Ovary (tissue), 3 donors: ENCODE data around the gene UGT3A2.

Experiments
- CTCF ChIP-seq, 3 donors: fragments of 450-650 bp in 2 of 3; fragments of 200-600 bp in 1 of 3; IDR thresholded peaks; one replicate each; pipeline versions ENCODE4 v1.5.1 to v1.8.0; 2016 to 2022; ENCODE audit warnings: antibody characterized with exemption in 3 of 3, mild to moderate bottlenecking in 1 of 3
- POLR2A ChIP-seq: fragments of 450-650 bp; IDR thresholded peaks from one replicate; pipeline ENCODE4 v1.6.1; 2017; ENCODE audit warnings: antibody characterized with exemption, mild to moderate bottlenecking, moderate library complexity
- donor health status: DM: no; HTN: no; CAD: no.

GRCh38 chr5:36007366-36007765 lies 59.3 kb downstream of the UGT3A2 start:
- TF ChIP-seq CTCF (IDR thresholded peaks at IDR 0.05) = no peak
- no peak for TF ChIP-seq POLR2A
